ENCODE results near the gene LRRC8C. TPM values are rescaled to one million over a fixed set of nuclear protein-coding genes. Genes with fewer than 3 reads are reported as not detected.
"Not testable (repeated sequence)": the region's sequence is repeated elsewhere in the genome, so short reads cannot be mapped to it uniquely, and the experiment has no call there.

The LRRC8C gene
- total RNA-seq, 1 donor from 2014 or later: 7.7 TPM

DNA sequence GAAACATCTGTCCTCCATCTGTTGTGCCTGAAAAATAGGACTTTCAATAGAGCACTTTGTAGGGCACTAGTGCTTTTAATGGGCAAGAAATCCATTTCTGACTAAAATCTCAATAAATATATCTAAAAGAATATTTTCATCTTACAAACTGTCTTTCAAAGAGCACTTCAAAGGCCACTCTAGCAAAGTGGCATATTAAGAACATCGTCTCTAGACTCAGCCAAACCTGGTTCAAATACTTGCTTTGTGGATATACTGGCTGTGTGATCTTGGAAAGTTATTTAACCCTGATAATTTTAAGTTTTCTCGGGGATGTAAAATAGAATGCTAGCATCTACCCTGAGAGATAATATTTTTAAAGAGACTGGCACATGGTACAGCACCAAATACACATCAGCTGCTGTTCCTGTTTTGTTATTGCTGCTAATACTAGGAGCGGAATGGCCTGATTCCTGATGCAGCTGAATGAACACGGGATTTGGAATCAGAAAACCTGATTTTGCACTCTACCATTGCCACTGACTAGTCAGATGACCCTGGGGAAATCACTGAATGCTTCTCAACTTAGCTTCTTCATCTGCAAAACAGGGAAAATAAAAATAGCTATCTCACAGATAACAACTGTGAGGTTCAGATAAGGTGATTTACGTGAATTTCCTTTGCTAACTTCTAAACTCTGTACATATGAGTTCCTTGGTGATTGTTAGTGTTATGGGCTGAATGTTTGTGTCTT lies 25.2 kb upstream of the LRRC8C start:
- no peak for DNase-seq (ENCODE audit: low spot score)

DNA sequence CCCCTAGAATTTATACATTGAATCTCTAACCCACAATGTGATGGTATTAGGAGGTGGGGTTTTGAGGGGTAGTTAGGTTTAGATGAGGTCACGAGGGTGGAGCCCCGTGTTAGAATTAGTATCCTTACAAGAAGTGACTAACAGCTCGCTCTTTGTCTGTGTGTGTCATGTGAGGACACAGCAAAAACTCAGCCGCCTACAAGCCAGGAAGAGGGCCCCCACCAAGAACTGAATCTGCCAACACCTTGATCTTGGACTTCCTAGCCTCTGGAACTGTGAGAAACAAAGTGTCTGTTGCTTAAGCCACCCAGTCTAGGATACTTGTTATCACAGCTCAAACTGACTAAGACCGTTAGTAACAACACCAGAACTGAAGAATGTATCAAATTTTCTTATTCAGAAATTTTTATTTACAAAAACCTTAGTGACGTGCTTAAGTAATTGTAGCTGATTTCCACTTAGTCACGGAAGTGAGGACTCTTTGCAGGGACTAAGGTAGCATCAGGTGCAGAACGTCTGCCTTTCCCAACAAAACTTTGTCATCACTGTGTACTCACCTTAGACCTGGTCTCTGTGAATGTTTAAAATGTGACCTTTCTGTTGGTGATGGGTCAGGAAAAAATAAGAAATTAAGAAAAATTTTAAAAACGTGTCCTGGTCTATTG lies 24.5 kb upstream of the LRRC8C start:
- no peak for DNase-seq (ENCODE audit: low spot score)

DNA sequence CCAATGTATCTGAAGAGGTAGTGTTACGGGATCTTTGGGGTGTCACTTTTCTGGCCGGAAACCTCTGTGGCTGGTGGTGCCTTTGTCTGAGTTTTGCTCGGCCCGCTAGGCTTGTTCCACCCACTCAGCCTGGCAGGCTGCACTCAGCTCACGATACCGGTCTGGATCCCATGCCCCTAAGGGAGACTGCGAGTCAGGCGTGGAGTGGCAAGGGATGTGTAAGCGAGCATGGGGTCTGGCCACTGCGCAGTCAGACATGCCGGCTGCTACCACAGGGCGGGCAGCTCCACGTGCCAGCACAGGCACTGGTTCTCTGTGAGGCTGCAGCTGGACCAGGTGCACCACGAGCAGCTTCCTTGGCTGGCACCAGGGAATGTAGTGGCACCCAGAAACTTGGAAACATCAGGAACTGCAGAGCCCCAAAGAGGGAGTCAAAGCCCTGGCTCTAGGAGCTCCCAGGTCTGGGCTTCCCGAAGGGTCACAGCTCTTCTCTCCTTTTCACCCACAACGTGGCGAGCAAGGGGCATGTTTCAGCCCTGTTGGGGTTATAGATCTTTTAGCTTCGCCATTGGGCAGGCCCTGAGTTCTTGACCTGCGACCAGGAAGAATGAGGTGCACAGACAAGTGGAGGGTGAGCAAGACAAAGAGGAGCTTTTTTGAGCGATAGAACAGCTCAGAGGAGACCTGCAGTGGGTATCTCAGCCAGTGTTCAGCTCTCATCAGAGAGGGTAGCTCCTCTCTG lies 23.8 kb upstream of the LRRC8C start:
- DNase-seq (ENCODE audit: low spot score): no peak

DNA sequence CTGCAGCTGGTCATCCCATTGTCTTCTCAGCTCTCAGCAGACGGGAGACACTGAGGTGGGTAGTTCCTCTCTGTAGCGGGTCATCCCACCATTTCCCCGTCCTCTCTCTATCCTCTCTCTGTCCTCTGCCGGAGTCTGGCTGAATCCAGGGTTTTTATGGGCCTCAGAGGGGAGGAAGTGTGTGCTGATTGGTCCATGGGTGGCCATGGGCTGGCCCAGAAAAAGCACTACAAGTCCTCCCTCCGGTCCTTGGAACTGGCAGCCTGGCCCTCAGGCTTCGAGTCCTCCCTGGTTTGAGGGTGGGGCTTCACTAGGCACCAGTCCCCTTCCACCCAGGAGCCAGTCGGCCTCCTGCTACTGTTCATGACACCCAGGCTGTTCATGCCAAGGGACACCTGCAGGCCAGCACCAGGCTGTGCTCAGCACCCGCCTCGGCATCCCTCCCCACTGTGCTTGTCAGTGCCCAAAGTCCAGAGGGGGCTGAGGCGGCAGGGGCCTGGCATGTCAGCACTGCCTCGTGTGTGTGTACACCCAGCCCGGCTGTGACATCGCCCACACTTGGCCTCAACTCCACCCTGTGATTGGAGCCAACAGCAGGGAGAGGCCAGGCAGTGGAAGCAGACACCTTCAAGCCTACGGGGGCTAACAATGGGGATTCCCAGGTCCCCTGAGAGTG lies 23.0 kb upstream of the LRRC8C start:
- no peak for DNase-seq (ENCODE audit: low spot score)

DNA sequence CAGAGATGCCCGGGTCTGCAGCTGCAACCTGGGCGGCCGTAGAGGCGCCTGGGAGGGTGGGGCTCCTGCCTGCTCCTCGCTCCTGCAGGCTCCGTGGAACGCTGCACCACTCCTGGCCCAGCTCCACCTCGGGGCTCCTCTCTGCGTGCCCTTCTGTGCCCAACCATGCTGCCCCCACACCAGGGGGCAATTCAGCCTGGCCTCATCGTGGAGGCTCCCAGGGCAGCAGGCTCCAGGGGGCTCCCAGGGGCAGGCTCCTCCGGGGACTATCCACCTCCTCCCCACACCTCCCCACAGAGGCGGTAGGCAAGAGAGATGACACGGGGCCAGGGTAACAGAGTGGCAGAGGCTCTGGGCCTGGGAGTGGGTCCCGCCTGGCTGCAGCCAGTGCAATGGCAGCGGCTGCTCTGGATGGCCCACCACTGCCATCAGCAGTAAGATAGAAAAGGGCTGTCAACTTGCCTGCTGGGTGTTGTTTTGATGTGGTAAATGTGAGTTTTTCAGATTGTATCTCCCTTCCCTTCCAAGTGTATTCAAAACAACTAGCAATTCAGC lies 22.4 kb upstream of the LRRC8C start:
- DNase-seq (ENCODE audit: low spot score): no peak

DNA sequence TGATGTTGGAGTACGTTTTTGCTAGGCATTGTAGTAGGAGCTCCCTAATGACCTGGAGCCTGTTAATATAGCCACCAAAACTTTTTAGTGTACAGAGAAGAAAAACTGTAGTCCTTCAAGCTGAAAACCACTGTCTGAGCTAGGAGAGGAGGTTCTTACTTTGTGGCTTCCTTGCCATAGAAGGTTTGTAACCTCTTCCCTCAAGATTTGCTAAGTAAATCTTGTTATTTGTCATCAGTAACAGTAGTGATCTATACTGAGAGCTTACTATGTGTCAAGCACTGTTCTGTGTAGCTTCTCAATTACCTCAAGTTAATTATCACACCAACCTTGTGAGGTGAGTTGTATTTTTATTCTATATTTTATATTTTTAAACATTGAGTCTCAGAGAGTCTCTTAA lies 21.2 kb upstream of the LRRC8C start:
- no peak for DNase-seq (ENCODE audit: low spot score)

DNA sequence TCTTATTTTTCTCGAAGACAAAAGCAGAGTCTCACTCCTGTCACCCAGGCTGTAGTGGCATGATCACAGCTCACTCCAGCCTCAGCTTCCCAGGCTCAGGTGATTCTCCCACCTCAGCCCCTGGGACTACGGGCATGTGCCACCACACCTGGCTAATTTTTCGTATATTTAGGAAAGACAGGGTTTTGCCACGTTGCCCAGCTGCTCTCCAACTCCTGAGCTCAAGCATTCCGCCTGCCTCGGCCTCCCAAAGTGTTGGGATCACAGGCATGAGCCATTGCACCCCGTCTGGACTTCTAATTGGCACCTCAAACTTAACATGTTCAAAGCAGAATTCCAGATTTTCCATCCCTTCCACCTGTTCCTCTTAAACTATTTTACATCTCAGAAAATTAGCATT lies 19.0 kb upstream of the LRRC8C start:
- no peak for DNase-seq (ENCODE audit: low spot score)

DNA sequence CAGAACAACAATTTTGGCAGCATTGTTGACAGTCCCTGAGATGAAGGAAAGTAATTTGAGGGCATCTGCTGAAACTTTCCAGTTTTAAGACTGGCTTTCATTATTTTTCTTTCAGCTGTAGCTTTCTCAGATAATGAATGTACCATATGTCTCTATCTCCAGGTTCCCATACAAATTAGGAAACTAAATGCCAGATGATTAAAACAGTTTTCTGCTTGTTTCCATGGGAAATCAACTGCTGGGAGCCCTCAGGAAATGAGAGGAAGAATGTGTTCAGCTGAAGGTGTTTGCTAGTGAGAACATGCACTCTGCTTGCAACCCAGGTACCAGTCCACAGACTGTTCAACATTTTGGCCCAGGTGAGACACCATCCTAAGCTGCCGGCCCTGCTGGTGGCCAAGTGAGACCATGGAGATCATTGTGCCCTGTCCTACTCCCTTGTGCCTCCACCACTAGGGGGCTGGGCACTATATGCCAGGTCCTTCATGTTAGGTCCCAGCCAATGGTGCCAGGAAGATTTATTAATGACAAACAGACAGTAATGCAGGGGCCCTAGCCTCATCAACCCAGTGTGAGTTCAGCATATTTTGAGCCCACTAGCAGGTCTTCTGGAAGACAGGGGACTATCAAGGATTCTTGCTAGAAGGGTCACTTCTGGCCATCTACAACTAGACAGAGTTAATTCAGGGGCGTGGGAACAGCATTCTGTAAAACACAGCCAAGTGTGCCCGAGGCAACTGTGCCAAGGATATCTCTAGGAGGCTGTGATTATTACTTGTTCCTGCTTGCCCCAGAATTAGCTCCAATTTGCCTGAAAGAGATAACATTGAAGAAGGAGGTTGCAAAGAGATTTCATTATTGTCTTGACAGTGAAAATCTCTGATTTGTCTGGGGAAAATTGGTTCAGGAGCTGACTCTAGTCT lies 17.0 kb upstream of the LRRC8C start:
- DNase-seq (ENCODE audit: low spot score): no peak

DNA sequence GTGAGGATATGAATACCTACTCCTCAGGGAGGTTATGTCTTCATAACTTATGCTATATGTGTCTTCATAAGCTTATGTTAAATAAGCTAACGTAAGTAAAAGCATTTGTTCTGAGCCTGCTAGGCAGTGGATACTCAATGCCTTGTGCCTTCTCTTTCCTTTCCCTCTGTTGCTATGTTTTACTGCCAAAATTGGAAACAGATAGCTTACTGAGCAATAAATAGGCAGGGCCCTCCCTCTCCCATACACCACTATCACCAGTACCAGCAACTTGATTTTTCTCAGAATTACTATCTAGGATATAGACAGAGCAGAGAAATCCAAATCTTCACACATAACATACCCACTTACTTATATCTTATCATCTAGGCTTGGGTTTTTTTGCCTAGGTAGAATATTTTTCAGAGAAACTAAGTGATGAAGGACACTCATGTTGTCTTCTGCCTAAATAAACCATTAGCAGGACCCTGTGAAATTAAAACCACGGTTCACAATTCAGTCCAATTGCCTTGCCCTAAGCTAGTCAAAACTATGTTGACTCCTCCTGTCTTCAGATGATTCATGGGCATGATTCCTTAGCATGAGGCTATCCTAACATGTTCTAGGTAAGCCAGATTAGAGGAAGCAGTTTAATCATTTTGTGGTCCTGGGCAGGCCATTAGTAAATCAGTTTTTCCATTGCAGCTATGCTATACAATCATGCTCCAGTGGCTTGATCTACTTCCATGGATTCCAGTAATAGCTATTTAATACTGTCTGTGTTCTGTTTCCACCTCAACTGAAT lies 15.9 kb upstream of the LRRC8C start:
- no peak for DNase-seq (ENCODE audit: low spot score)

DNA sequence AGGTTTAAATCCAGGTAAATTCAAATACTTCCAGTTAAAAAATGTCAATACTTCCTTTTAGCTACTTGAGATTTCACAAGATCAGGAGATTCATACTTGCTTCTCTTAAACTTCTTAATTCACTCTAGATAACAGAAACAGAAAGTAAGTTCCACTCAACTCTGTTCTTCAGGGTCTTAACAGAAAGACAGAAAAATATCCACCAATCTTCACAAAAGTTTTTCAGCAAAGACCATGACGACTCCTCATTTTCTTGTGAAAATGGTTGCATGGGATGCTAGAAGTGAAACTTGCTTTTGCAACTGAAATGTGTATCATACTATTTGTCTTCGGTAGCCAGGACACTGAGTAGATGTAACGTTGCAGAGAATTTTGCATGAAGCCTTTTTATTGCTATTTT lies 12.3 kb upstream of the LRRC8C start:
- DNase-seq (ENCODE audit: low spot score): no peak

DNA sequence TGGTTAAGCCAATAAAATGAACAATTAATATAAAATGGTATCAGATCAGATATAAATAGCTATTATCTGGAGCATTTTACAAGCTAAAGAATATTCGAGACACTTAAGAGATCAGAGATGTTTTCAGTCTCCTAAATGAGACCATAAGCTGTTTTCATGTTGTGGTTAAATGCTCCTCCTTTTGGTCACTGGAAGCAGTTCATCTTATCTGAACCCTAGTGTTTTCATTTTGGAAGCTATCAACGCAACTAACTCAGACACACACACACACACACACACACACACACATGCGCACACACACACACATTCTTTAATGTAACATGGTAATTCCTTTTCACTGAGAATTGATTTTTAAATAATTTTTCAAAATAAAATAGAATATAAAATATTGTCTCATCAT lies 10.0 kb upstream of the LRRC8C start:
- DNase-seq (ENCODE audit: low spot score): no peak

DNA sequence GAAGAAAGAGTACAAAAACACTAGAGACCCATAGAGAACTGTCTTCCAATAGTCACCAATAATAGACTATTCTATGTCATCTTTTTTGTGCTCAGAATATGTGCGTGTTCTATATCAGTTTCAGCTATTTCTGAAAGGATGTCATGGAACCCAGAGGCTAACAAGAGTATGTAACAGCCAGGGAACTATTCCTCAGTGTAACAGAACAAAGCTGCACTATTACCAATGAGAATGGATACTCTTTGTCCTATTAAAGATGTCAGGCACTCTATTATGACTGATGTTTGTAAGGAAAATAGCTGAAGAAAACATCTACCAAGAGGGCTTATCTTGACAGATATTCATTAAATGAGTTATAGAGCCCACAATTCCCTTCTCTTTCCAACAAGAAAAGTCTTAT lies 8.6 kb upstream of the LRRC8C start:
- no peak for DNase-seq (ENCODE audit: low spot score)

DNA sequence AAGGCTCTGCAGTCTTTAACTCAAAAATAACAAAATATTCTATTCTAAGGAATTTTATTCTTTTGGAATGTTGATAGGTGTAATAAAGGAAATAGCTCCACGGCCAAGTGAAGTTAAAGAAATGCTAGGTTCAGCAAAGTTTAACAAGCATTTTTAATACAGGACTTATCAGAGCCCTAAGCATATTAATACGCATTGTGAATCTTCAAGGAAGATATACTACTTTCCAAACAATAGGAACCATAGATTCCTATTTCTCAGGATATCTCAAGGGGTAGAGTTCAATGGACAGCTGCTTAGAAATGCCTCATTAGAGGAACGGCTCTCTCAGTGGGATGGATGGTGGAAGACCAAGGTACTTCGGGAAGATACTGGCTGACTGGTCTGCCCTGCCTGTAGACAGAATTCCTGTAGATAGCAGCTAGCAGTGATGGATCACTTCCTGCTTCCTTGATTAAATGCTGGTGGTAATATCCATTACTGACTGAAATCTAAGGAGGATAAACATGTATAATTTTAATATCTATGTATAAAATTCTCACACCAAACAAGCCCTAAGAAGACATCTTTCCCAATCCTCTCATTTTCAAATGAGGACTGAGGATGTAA lies 8.1 kb upstream of the LRRC8C start:
- no peak for DNase-seq (ENCODE audit: low spot score)

DNA sequence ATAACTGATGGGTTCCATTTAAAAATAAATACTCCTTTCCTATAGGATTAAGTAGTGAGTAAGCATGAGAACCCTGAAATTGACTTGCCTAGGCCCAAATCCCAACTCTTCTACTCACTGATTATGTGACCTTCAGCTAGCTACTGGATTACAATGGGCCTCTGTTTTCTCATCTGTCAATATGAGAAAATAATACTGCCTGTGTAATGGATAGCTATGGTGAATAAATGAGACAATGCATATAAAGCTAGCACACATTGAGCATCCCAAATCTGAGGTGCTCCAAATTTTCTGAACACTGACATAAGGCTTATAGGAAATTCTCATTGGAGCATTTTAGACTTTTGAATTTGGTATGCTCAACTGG lies 5.3 kb upstream of the LRRC8C start:
- no peak for DNase-seq (ENCODE audit: low spot score)

DNA sequence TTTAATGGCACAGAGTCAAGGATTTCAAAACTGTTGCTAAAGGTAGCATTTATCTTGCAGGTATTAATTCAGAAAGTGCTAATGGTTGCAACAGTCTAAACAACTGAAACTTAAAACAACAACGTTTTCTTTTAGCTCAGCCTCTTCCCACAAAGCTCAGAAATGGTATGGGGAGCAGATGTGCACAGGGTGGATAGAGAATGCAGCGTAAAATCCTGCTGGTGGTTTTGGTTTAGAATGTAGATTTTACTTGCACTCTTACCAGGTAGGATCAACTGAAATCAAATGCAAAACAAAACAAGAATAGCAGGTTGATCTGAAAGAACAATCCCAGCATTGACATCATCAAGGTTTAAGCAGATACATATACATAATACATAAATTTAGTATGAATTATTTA lies 3.8 kb upstream of the LRRC8C start:
- no peak for DNase-seq (ENCODE audit: low spot score)

DNA sequence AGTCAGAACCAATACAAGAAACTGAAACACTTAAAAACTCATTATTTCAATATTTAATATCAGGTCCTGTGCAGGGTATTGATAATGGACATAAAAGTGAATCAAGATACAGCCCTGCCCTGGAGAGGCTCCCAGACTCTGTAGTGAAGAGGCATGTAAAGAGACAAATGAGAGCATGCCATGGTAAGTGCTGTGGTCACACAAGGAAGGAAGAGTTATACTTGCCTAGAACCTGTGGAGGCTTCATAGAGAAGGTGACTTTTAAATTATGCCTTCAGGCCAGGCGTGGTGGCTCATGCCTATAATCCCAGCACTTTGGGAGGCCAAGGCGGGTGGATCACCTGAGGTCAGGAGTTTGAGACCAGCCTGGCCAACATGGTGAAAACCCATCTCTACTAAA lies 3.3 kb upstream of the LRRC8C start:
- not testable (repeated sequence) for DNase-seq (ENCODE audit: low spot score)

DNA sequence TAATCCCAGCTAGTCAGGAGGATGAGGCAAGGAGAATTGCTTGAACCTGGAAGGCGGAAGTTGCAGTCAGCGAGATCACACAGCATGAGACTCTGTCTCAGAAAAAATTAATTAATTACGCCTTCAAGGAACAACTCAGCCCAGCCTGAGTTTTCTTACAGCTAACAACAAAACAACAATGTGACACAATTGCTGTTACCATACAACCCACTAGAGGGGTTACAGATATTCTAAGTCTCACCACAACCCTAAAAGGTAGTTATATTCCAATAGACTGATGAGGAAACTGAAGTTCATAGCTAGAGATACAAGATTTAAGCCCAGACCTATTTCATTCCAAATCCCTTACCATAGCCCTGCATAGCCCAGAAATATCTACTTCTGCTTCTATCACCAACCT lies 2.9 kb upstream of the LRRC8C start:
- no peak for DNase-seq (ENCODE audit: low spot score)

DNA sequence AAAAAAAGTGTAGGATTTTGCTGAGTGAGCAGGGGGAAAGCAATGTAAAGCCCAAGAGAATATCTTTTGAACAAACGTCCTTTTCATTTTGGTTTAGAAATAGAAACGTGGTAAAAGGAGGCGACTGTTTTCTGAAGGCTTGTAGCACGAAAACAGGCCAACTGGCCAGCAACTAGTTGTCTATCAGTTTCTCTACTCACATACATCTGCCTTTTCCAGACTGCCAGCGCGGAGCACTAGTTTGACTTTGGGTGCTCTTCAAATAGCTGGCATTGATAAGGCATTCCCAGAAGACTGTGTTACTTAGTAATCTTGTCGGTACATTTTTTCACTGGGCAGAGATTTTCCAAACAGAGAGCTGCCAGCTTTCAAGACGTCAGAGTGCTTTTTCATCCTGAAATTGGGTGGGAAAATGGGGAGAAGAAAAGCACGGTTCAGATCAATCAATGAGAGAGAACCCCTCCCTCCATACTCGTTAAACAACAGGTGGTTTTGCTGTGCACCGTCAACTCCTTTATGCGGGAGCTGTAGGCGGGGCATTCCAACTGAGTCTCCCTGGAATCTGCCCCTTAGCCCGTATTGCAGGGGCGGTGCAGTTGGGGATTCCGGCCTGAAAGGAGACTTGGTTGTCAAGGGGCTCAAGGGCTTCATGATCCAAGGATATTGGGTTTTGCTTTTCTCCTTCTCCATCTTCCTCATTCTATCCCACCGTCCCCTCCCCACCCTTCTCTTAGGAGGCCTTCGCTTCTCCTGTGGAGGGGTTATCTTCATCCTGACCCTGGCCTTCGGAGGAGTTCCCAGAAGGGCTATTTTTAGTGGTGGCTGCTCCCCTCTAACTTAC lies 884 bp upstream of the LRRC8C start:
- DNase-seq (ENCODE audit: low spot score): no peak

Data from umbilical cord (tissue), 2 donors.